Measurements from ENCODE around the gene KCNA4.

GRCh38 chr11:29963796-29964195 is 53.0 kb downstream of the KCNA4 start:
- no peak for TF ChIP-seq EGR1 (IDR thresholded peaks at IDR 0.05)
- TF ChIP-seq CEBPB (IDR thresholded peaks at IDR 0.05) = no peak
- TF ChIP-seq EP300 (IDR thresholded peaks at IDR 0.05; ENCODE audit: borderline replicate concordance) = no peak
- no peak for TF ChIP-seq NFIC (IDR thresholded peaks at IDR 0.05)
- TF ChIP-seq TCF12 (IDR thresholded peaks at IDR 0.05; ENCODE audit: low read depth) = no peak
- TF ChIP-seq TAF1 (IDR thresholded peaks at IDR 0.05; ENCODE audit: low read depth) = no peak
- no peak for TF ChIP-seq TEAD4 (IDR thresholded peaks at IDR 0.05)
- no peak for TF ChIP-seq REST (IDR thresholded peaks at IDR 0.05; ENCODE audit: low read depth)
- no peak for TF ChIP-seq FOXM1 (IDR thresholded peaks at IDR 0.05; ENCODE audit: borderline replicate concordance, low read depth)
- no peak for TF ChIP-seq USF1 (IDR thresholded peaks at IDR 0.05)
- no peak for TF ChIP-seq YY1 (IDR thresholded peaks at IDR 0.05; ENCODE audit: low read depth)

All from Ishikawa (cell line).